Activated naive CD4-positive, alpha-beta T cell treated with anti-CD3 and anti-CD28 coated beads for 36 hours (primary cell): ENCODE results near the gene CCDC159. TPM values are rescaled to one million over a fixed set of nuclear protein-coding genes. Genes with fewer than 3 reads are reported as not detected.
"Not testable (repeated sequence)": the region's sequence is repeated elsewhere in the genome, so short reads cannot be mapped to it uniquely, and the experiment has no call there.

Source experiments
- CTCF ChIA-PET: fragments of 350-600 bp; sonication (Branson Sonifier 250); formaldehyde crosslinking; loops from one replicate; lab custom pipeline; 2021; ENCODE audit warnings: antibody characterized with exemption; lab: Charles Lee
- DNase-seq: peaks from one replicate; pipeline ENCODE4 v3.0.0-alpha.2; 2020
- H3K27ac Mint-ChIP-seq: one replicate; pipeline ENCODE4 v1.8.0; 2021; ENCODE audit warnings: mild to moderate bottlenecking, mixed read lengths
- H3K27me3 Mint-ChIP-seq: one replicate; pipeline ENCODE4 v1.8.0; 2021; ENCODE audit warnings: low read depth, mixed read lengths
- H3K36me3 Mint-ChIP-seq: one replicate; pipeline ENCODE4 v1.8.0; 2021; ENCODE audit warnings: low read depth, mixed read lengths
- H3K4me1 Mint-ChIP-seq: one replicate; pipeline ENCODE4 v1.8.0; 2021; ENCODE audit warnings: low read depth, mixed read lengths
- H3K4me3 Mint-ChIP-seq: one replicate; pipeline ENCODE4 v1.8.0; 2021; ENCODE audit warnings: mild to moderate bottlenecking, moderate library complexity, mixed read lengths
- H3K9me3 Mint-ChIP-seq: one replicate; pipeline ENCODE4 v1.8.0; 2021; ENCODE audit warnings: mixed read lengths
- intact Hi-C: fragments of 100-400 bp; cut with micrococcal nuclease; formaldehyde crosslinking; loops from one replicate; pipeline ENCODE4 v1.15.1; 2023
- total RNA-seq, 2 experiments: library from RNA; stranded (reverse); gene quantifications; one replicate each; pipeline ENCODE4 v1.2.3, GENCODE V29; 2021

The CCDC159 gene
- total RNA-seq, 2 experiments from 2014 or later: 15.2 to 16.5 TPM

DNA sequence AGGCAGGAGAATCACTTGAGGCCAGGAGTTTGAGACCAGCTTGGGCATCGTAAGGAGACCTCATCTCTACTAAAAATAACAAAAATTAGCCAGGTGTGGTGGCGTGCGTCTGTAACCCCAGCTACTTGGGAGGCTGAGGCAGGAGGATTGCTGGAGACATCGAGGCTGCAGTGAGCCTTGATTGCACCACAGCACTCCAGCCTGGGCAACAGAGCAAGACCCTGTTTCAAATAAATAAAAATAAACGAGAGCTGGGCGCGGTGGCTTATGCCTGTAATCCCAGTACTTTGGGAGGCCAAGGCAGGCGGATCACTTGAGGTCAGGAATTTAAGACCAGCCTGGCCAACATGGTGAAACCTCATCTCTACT lies 6.2 kb upstream of the CCDC159 start:
- CTCF ChIA-PET: interaction anchor here (0.6 to 1.1 kb wide), 4 partner anchors 35 to 654 kb away, joined by 3 to 4 read pairs (median 3); no protein-coding TSS in a partner anchor
- DNase-seq, H3K27me3 Mint-ChIP-seq, intact Hi-C loops, H3K9me3 Mint-ChIP-seq, H3K27ac Mint-ChIP-seq: not testable (repeated sequence)
- H3K4me1 Mint-ChIP-seq: peaks cover 21% of the 10 kb centered on the region
- H3K4me3 Mint-ChIP-seq: peak overlapping the region; percentile 79
- peaks cover 15% of the 10 kb centered on the region for H3K36me3 Mint-ChIP-seq

DNA sequence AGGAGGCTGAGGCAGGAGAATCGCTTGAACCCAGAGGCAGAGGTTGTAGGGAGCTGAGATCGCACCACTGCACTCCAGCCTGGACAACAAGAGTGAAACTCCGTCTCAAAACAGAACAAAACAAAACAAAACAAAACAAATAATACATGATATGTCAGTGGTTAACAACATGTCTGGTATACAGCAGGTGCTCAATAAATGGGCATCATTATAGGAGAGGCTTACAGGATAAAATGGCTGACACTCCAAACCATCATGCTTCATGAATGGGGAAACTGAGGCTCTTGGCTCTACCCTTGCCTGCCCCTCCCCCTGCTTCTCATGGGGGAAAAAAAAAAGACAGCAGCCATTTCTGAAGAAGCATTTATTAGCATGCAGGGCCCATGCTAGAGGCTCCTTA lies 3.9 kb upstream of the CCDC159 start:
- H3K9me3 Mint-ChIP-seq: no peaks in the 10 kb centered on the region
- H3K27me3 Mint-ChIP-seq: no peaks in the 10 kb centered on the region
- no peak overlapping the region for H3K27ac Mint-ChIP-seq
- CTCF ChIA-PET: no interaction called here
- intact Hi-C loops: no loop called here
- H3K4me3 Mint-ChIP-seq: no peak overlapping the region
- no peak for DNase-seq
- peaks cover 38% of the 10 kb centered on the region for H3K4me1 Mint-ChIP-seq
- H3K36me3 Mint-ChIP-seq: peaks cover 2% of the 10 kb centered on the region

DNA sequence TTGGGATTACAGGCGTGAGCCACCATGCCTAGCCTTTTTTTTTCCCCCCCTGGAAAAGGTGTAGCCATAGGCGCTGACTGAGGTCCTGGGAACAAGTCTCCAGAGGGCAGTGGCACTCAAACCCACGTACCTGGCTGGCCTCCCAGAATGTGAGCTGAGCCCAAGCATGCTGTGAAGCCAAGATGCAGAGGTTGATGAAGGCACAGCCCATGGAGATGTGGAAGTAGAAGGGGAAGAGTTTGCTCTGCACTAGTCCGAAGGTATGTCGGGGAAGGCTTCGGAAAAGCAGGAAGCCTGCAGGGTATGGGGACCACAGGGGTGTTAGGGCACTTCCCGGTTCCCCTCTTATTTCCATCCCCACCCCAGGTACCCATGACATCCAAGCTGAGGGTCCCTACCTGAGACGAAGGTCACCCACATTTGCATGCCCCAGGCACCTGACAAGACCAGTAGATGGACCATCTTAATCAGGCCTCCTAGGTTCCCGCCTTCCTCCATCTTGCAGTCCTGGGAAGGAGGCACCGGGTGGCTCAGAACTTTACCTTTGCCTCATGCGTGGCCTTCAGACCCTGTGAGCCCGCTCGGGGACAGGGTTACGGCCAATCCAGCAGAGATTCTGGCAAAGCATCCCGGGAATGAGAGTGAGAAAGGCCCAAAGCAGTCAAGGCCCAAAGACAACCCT lies 1.1 kb upstream of the CCDC159 start:
- peak overlapping the region; percentile 97 for H3K4me3 Mint-ChIP-seq
- intact Hi-C loops: no loop called here
- H3K27me3 Mint-ChIP-seq: no peaks in the 10 kb centered on the region
- peaks cover 26% of the 10 kb centered on the region for H3K4me1 Mint-ChIP-seq
- peaks cover 9% of the 10 kb centered on the region for H3K9me3 Mint-ChIP-seq
- peaks cover 10% of the 10 kb centered on the region for H3K36me3 Mint-ChIP-seq
- peak overlapping the region; percentile 86 for H3K27ac Mint-ChIP-seq
- no peak for DNase-seq
- CTCF ChIA-PET: interaction anchor here (0.6 to 0.8 kb wide), 2 partner anchors 38 to 218 kb away, joined by 3 read pairs; no protein-coding TSS in a partner anchor

DNA sequence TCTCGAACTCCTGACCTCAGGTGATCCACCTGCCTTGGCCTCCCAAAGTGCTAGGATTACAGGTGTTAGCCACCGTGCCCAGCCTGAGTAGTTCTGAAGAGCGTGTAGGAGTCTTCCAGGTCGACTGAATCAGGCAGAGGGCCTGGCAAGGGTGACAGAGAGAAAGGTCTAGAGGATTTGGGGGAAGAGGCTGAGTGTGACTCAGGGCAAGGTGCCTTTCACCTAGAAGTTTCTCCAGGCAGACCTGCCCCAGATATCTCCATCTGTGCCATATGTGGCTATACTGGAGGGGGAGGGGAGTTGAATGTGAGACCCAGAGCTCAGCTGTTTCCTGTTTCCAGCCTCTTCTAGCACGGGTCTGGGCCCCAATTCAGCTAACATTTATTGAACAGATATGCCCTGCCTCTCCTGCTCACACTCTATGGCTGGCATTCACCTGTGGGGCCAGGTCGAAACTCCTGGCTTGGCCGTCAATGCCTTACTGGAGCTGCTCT lies 1.3 kb downstream of the CCDC159 start:
- intact Hi-C loops: no loop called here
- Mint-ChIP-seq H3K9me3 (peaks cover 9% of the 10 kb centered on the region), H3K27ac (peak overlapping the region; percentile 24), H3K27me3 (no peaks in the 10 kb centered on the region), H3K4me1 (peaks cover 26% of the 10 kb centered on the region), H3K4me3 (peak overlapping the region; percentile 97), H3K36me3 (peaks cover 10% of the 10 kb centered on the region)
- CTCF ChIA-PET: interaction anchor here (0.7 to 0.9 kb wide), 2 partner anchors 34 to 374 kb away, joined by 3 read pairs; no protein-coding TSS in a partner anchor
- DNase-seq: no peak

DNA sequence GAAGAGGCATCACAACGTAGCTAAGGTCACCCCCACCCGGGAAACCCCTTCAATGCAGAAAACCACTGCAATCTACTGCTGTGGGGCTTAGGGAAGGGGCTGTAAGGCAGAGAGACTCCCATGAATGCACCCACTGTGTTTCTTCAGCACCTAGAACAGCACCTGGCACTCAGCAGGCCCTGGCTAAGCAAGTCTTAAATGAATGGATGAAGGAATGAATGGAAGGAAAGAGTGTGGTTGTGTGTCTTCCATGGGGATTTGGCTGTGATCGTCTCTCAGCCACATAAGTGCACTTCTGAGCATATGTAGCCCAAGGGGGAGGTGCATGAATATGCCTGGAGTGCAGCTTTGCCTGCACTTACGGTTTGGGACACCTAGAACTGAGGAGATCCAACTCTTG lies 2.9 kb downstream of the CCDC159 start:
- no peak overlapping the region for H3K4me3 Mint-ChIP-seq
- intact Hi-C loops: no loop called here
- H3K36me3 Mint-ChIP-seq: peaks cover 10% of the 10 kb centered on the region
- H3K27ac Mint-ChIP-seq: no peak overlapping the region
- no peaks in the 10 kb centered on the region for H3K27me3 Mint-ChIP-seq
- H3K4me1 Mint-ChIP-seq: peaks cover 26% of the 10 kb centered on the region
- peaks cover 9% of the 10 kb centered on the region for H3K9me3 Mint-ChIP-seq
- CTCF ChIA-PET: interaction anchor here (1.2 kb wide), 1 partner anchor 32 kb away, joined by 4 read pairs; no protein-coding TSS in a partner anchor
- no peak for DNase-seq

DNA sequence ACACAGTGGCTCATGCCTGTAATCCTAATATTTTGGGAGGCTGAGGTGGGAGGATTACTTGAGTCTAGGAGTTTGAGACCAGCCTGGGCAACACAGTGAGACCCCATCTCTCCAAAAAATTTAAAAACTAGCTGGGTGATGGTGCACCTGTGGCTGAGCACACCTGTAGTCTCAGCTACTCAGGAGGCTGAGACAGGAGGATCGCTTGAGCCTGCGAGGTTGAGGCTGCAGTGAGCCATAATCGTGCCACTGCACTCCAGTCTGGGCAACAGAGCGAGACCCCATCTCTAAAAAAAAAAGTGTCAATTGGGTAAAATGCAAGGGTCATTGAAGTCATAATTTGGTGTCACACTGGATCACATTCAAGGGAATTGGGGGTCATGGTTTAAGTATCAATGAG lies 7.8 kb downstream of the CCDC159 start:
- H3K36me3 Mint-ChIP-seq, DNase-seq, CTCF ChIA-PET, H3K27ac Mint-ChIP-seq, H3K9me3 Mint-ChIP-seq, intact Hi-C loops, H3K27me3 Mint-ChIP-seq, H3K4me3 Mint-ChIP-seq: not testable (repeated sequence)
- H3K4me1 Mint-ChIP-seq: peaks cover 11% of the 10 kb centered on the region

DNA sequence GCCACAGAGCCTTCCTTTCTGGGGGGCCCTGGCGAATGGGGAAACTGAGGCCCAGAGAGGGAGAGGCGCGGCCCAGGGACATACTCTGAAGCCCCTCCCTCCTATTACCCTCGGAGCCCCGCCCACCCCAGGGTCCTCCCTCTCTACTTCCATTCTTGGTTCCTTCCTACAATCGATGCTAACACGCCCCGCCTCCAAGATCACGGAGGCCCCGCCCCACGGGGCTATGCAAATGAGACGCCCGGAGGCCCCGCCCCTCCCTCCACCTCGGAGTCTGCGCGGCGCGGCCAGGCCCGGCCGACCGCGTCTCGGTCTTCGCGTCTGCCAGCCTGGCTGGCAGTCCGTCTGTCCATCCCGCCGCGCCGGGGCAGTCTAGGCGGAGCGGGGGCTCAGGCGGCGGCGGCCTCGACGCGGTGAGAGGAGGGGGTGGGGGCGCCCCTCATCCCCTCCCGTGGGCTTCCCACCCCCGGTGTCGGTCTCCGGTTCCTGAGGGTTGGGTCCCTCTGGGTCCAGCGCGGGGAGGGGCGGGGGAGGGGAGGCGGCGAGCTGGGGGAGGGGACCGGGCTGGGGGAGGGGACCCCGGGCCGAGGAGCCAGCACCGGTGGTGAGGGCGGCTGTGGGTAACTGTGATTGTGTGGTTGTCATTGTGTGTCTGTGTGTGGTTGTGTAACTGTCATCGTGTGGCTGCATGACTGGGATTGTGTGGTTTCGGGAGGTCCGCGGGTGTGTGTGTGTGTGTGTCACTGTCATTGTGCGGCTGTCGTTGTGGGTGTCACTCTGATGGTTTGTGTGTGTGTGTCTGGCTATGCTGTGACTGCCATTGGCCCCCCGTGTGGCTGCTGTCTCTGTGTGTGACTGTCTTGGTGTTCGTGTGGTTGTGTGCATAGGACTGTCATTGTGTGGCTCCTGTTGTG lies 9.1 kb downstream of the CCDC159 start, which contains the start of gene PLPPR2:
Gene PLPPR2, plus strand, starts transcription at position 273 of the 914 bp plus-strand sequence. CDS start 2,242 bp downstream, outside the sequence.
- DNase-seq: peak; percentile 87
- CTCF ChIA-PET: no interaction called here
- Mint-ChIP-seq H3K4me3 (peak within 1 kb of the TSS; percentile 69), H3K36me3 (no peaks in the 10 kb centered on the region), H3K4me1 (peaks cover 11% of the 10 kb centered on the region), H3K27ac (no peak within 1 kb of the TSS), H3K27me3 (peaks cover 4% of the 10 kb centered on the region), H3K9me3 (no peaks in the 10 kb centered on the region)
- intact Hi-C loops: loop anchor here (1.0 kb wide), 1 partner anchor 9 kb away; the partner anchor contains the start of genes CCDC159 and TMEM205

DNA sequence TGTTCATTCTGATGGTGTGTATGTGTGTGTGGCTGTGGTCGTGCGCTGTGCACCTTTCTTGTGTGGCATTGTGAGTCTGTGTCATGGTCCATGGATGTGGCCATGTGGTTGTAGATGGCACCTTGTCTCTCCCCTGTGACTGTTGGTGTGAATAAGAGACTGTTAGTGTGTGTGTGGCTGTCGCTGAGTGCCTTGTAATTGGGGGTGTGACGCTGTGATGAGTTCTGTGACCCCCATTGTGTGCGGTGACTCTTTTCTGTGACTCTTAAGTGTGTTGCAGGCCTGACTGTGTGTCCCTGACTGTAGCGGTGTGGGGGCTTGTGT lies 9.7 kb downstream of the CCDC159 start:
- no peak for DNase-seq
- H3K27me3 Mint-ChIP-seq: peaks cover 4% of the 10 kb centered on the region
- peaks cover 11% of the 10 kb centered on the region for H3K4me1 Mint-ChIP-seq
- CTCF ChIA-PET: no interaction called here
- H3K27ac Mint-ChIP-seq: no peak overlapping the region
- intact Hi-C loops: no loop called here
- H3K4me3 Mint-ChIP-seq: peak overlapping the region; percentile 69
- no peaks in the 10 kb centered on the region for H3K36me3 Mint-ChIP-seq
- H3K9me3 Mint-ChIP-seq: no peaks in the 10 kb centered on the region

DNA sequence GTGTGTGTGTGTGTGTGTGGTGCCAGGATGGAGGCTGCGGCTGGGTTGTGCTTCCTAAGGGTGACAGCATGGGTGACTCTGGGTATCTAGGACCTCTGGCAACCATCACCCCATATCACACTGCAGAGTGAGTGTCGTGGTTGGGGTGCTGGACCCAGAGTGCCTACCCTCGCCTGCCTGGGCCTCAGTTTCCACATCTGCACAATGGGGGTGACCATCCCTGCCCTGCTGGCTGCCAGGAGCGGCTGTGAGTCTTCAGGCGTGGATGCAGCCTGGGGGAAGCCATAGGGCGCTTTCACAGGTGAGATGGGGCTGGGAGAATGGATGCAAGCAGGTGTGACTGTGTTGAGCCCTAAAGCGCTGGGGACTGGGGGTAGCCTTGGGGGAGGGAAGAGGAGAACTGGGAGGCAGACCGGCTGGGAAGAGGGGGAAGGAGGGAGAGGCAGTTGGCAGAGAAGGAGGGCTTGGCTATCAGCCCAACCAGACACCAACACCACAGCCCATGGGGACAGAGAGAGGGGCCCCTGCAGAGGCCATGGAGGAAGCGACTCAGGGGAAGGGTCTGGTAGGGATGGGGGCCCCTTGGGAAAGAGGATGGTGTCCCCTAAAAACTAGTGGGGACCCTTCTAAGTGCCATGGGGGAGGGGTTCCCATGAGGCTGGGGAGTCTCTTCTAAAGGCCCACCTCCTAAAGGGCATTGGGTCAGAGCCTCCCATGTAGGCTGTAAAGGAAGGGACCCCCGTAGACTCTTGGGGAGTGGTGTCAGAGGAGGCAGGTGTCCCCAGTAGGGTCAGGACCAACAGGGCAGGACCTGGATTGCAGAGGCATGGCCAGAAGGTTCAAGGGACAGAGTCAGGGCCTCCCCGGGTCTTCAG lies 10.6 kb downstream of the CCDC159 start:
- no peaks in the 10 kb centered on the region for H3K36me3 Mint-ChIP-seq
- H3K27me3 Mint-ChIP-seq: peaks cover 4% of the 10 kb centered on the region
- H3K4me3 Mint-ChIP-seq: no peak overlapping the region
- no peak for DNase-seq
- H3K27ac Mint-ChIP-seq: no peak overlapping the region
- peaks cover 11% of the 10 kb centered on the region for H3K4me1 Mint-ChIP-seq
- intact Hi-C loops: no loop called here
- CTCF ChIA-PET: no interaction called here
- H3K9me3 Mint-ChIP-seq: no peaks in the 10 kb centered on the region

DNA sequence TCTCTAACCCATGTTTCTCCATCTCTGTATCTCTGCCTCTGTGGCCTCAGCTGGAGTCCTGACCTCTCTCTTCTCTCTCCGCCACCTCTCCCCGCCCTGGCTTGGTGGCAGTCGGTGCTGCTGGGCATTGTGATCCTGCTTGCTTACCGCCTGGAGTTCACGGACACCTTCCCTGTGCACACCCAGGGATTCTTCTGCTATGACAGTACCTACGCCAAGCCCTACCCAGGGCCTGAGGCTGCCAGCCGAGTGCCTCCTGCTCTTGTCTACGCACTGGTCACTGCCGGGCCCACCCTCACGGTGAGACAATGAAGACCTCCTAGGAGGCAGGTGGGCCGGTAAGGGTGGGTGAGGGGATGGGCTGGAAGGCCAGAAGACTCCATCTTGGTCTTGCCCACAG lies 13.1 kb downstream of the CCDC159 start:
- Mint-ChIP-seq H3K4me3 (no peak overlapping the region), H3K27ac (no peak overlapping the region), H3K4me1 (peaks cover 11% of the 10 kb centered on the region), H3K27me3 (peaks cover 4% of the 10 kb centered on the region), H3K9me3 (no peaks in the 10 kb centered on the region), H3K36me3 (no peaks in the 10 kb centered on the region)
- intact Hi-C loops: no loop called here
- CTCF ChIA-PET: no interaction called here
- no peak for DNase-seq

DNA sequence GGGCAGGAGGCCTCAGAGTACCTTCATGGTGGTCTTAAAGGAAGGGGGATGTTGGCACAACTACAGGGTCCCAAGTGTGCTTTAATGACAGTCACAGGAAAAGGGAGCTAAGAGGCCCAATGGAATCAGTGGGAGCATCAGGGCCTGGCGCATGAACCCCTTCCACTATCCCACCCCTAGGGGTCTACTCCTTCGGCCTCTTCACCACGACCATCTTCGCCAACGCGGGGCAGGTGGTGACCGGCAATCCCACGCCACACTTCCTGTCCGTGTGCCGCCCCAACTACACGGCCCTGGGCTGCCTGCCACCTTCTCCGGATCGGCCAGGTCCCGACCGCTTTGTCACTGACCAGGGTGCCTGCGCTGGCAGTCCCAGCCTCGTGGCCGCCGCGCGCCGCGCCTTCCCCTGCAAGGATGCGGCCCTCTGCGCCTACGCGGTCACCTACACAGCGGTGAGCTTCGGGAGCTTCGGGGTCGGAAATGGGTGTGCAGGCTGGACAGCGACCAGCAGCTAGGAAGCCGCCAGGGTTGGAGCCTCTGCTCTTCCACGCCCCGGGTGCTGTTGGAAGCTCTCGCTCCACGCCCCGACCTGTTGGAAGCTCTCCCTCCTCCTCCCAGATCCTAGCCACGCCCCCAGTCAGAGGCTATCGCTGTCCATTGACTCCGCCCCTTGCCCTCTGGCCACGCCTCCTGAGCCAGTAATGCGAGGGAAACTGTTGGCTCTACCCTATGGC lies 14.9 kb downstream of the CCDC159 start:
- intact Hi-C loops: no loop called here
- no peak for DNase-seq
- Mint-ChIP-seq H3K9me3 (no peaks in the 10 kb centered on the region), H3K4me1 (peaks cover 2% of the 10 kb centered on the region), H3K27me3 (peaks cover under 1% of the 10 kb centered on the region), H3K27ac (no peak overlapping the region), H3K4me3 (no peak overlapping the region), H3K36me3 (no peaks in the 10 kb centered on the region)
- CTCF ChIA-PET: no interaction called here
